ENCODE results near the gene HCCS. TPM values are rescaled to one million over a fixed set of nuclear protein-coding genes. Genes with fewer than 3 reads are reported as not detected.

Gene HCCS
- total RNA-seq (2014; rRNA removed; shearing (Covaris generic)), result 16.8 and 17.9 TPM in 2 replicates

DNA sequence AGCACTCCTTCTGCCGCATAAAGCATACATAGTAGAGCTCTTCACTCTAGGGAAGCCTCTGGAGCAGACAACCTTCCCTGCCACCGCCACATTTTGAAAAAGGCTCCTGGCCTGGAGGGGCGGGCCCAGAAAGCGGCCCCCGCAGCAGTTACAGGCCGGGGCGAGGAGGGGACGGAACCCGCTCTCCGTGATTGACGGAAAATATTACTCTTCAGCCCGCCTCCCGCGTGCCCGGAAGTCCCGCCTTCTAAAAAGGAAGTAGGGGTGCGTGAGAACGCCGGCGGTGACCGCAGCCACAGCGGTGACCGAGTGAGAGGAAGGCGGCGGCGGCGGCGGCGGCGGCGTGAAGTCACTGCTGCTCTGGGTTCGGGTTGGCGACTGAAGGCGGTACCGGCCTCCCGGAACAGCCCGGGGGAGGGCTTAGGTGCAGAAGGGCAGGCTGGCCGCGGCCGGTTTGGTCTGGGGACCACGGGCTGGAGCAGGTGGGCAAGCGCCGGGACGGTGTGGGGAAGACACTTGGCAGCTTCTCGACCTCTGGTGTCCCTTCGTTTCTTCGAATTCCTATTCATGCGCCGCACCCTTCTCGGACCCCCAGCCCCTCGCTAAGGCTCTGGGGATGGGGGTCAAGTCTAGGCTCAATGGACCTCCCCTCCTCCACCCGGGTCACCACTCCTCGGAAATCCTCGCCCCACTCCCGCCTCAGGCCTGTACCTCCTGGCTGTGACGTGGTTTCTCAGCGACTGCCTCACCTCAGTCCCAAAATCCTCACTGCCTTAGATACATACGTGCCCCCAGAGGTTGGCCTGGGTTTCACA is at the start of gene HCCS:
HCCS (plus strand) TSS at position 296 of the 815 bp plus-strand sequence. CDS start 729 bp downstream, outside the sequence.
- DNase-seq, result peak; percentile 86
- Histone ChIP-seq H3K4me3 (ENCODE audit: insufficient read depth, low read depth, low read length) (peak within 1 kb of the TSS; percentile 76), H3K27me3 (ENCODE audit: control insufficient read depth, insufficient read depth, low read length) (no peaks in the 10 kb centered on the region), H3K36me3 (replicated peaks; ENCODE audit: control insufficient read depth, insufficient read depth, low read length) (peaks cover 9% of the 10 kb centered on the region)

DNA sequence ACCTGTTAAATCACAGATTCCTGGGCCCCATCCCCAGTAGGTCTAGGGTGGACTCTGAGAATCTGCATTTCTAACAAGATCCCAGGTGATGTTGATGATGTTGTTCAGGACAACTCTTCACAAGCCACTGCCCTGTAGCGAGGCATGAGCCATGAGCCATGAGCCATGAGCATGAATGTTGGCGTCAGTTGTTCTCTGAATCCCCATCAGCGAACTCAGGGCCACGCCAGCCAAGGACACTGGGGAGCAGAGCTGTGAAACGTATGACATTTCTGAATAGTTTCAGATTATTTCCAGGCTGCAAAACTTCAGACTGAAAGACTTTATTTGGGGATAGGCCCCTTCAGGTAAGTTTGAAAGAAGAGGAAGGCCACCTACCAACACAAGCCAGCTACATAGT is 46.9 kb upstream of the HCCS start:
- DNase-seq, result no peak
- Histone ChIP-seq H3K36me3 (replicated peaks; ENCODE audit: control insufficient read depth, insufficient read depth, low read length) (no peaks in the 10 kb centered on the region), H3K27me3 (ENCODE audit: control insufficient read depth, insufficient read depth, low read length) (no peaks in the 10 kb centered on the region), H3K4me3 (ENCODE audit: insufficient read depth, low read depth, low read length) (no peak overlapping the region)

DNA sequence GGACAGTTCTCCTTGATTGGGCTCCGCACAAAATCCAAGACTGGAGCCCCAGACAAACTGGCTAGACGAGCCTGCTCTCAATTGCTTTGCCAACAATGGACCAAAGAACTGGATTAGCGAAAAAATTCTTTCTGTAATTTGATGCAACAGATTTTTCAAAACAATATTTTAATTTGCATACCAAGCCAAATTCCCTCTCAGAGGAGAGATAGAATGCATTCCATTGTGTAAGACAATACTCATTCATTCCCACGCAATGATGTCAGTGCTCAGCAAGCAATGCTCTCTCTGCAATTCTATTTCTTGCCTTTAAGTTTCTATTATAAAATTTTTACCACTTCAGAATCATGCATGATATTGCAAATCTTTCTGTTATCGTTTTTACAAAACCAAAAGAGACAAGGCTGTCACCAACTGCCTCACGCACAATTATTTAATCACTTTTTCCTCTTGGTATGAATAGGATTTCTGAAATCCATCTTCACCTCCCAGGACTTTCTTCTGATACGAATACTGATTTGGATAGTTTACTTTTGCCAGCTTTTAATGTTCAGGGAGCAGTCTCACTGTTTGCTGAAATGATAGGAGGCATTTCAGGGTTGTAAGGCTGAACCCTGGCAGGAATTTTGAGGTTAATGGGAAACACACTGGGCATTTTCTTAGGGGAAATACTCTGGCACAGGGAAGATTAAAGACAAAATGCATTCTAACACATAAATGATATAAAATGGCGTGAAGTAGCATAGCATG is 46.1 kb upstream of the HCCS start:
- H3K4me3 ChIP-seq (ENCODE audit: insufficient read depth, low read depth, low read length), result no peak overlapping the region
- no peaks in the 10 kb centered on the region for H3K36me3 ChIP-seq (replicated peaks; ENCODE audit: control insufficient read depth, insufficient read depth, low read length)
- DNase-seq, result no peak
- H3K27me3 ChIP-seq (ENCODE audit: control insufficient read depth, insufficient read depth, low read length), result no peaks in the 10 kb centered on the region

DNA sequence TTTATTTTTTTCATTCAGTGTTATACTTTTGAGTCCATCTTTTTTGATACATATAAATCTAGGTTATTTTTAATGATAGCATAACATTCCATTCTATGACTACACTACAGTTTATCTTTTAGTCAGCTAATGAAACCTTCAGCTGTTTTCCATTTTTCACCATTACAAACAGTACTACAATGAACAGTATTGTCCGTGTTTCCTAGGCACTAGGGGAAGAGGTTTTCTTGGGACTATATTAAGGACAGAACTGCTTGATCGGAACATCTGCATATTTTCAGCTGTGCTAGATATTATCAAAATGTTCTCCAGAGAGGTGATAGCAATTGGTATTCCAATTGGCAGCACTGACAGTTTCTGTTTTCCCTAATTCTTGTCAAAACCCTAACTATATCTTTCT is 44.3 kb upstream of the HCCS start:
- Histone ChIP-seq H3K4me3 (ENCODE audit: insufficient read depth, low read depth, low read length) (no peak overlapping the region), H3K36me3 (replicated peaks; ENCODE audit: control insufficient read depth, insufficient read depth, low read length) (no peaks in the 10 kb centered on the region), H3K27me3 (ENCODE audit: control insufficient read depth, insufficient read depth, low read length) (no peaks in the 10 kb centered on the region)
- no peak for DNase-seq

DNA sequence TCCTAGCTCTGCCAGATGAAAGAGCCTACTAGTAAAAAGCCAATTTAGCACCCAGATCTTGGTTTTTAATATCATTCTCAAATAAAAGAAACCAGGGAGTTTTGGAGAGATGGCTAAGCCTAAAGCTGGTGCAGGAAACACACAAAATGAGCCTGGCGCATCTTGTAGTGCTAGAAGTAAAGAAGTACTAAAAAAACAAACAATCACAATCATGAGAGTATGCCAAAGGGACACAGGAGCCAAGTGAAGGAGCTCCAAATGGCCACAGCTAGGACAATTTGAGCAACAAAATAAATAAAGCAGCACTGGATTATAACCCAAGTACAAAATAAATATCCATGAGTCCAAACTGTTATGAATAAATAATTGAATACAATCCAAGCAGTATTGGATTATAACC is 37.8 kb upstream of the HCCS start:
- no peak for DNase-seq
- H3K27me3 ChIP-seq (ENCODE audit: control insufficient read depth, insufficient read depth, low read length), result no peaks in the 10 kb centered on the region
- no peak overlapping the region for H3K4me3 ChIP-seq (ENCODE audit: insufficient read depth, low read depth, low read length)
- H3K36me3 ChIP-seq (replicated peaks; ENCODE audit: control insufficient read depth, insufficient read depth, low read length), result no peaks in the 10 kb centered on the region

DNA sequence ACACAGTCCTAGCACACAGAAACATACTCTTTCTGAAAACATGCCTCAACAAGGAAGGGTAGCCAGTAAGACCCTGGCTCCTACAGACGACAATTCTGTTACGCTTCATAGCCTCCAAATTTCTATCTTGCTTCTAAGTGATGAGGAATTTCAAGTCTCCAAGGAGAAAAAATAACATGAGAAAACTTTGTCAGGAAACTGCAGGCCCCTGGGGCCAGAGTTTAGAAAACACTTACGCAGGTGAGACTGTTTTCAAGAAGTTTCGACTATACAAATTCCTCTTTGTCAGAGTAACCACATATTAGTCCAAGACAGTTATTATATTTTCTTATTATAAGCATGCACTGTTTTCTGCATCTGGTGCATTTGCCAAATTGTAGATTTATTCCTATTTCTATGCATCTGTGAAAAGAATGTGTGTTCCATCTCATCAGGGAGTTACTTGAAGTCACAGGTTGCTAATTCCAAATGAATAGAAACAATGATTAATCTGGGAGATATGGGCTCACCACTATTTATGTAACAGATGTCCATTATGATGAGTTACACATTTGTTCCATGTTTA is 30.3 kb upstream of the HCCS start:
- Histone ChIP-seq H3K4me3 (ENCODE audit: insufficient read depth, low read depth, low read length) (no peak overlapping the region), H3K36me3 (replicated peaks; ENCODE audit: control insufficient read depth, insufficient read depth, low read length) (no peaks in the 10 kb centered on the region), H3K27me3 (ENCODE audit: control insufficient read depth, insufficient read depth, low read length) (no peaks in the 10 kb centered on the region)
- DNase-seq, result no peak

DNA sequence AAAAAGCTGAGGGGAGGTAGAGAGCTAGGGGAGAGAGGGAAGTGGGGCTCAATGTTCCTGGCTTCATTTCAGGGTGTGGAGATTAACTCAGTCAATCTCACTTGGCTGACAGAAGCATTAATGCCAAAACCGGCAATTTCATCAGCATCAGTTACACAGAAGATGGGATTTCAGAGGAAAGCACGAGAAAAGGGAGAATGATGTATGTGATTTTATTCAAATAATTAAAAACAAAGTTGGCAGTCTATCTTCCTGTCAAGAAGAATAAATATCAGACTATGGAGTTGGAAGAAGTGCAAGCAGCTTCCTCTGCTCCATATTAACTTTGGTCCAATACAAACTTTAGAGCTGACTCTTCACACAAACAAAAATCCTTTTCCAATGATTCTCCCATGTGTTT is 29.6 kb upstream of the HCCS start:
- no peak for DNase-seq
- Histone ChIP-seq H3K27me3 (ENCODE audit: control insufficient read depth, insufficient read depth, low read length) (no peaks in the 10 kb centered on the region), H3K36me3 (replicated peaks; ENCODE audit: control insufficient read depth, insufficient read depth, low read length) (no peaks in the 10 kb centered on the region), H3K4me3 (ENCODE audit: insufficient read depth, low read depth, low read length) (no peak overlapping the region)

DNA sequence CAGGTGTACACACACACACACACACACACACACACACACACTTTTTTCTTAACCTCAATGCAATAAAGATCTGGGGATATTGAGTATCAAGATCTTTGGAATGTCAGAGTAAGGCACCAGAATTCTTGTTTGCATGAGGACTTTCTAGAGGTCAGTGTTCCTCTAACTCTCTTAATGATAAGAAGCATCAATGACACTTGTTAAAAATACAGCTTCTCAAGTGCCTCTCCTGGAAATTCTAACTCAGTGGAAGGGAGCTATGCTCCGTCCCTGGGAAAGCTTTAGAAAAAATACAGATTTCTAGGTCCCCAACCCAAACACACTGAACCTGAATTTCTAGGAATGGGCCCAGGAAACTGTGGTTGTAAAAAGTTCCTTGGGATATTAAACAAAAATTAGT is 25.8 kb upstream of the HCCS start:
- no peak for DNase-seq
- Histone ChIP-seq H3K27me3 (ENCODE audit: control insufficient read depth, insufficient read depth, low read length) (no peaks in the 10 kb centered on the region), H3K4me3 (ENCODE audit: insufficient read depth, low read depth, low read length) (no peak overlapping the region), H3K36me3 (replicated peaks; ENCODE audit: control insufficient read depth, insufficient read depth, low read length) (no peaks in the 10 kb centered on the region)

DNA sequence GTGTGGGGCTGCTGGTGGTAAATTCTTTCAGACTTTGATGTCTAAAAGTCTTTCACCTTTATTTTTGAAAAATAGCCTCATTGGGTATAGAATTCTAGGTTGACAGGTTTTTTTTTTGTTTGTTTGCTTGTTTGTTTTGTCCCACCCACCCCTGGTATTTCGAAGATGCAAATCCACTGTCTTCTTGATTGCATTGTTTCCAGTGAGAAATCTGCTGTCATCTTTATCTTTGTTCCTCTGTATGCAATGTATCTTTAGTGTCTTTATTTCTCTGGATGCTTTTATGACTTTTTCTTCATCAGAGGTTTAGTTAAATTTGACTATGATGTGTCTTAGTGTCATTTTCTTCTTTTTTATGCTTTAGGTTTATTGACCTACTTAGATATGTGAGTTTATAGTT is 21.3 kb upstream of the HCCS start:
- DNase-seq, result no peak
- Histone ChIP-seq H3K4me3 (ENCODE audit: insufficient read depth, low read depth, low read length) (no peak overlapping the region), H3K27me3 (ENCODE audit: control insufficient read depth, insufficient read depth, low read length) (no peaks in the 10 kb centered on the region), H3K36me3 (replicated peaks; ENCODE audit: control insufficient read depth, insufficient read depth, low read length) (no peaks in the 10 kb centered on the region)

- no peak overlapping the region for H3K4me3 ChIP-seq (ENCODE audit: insufficient read depth, low read depth, low read length)
- DNase-seq, result no peak
These were observed 13.2 kb upstream of the HCCS start for GRCh38 chrX:11097933-11098332.

DNA sequence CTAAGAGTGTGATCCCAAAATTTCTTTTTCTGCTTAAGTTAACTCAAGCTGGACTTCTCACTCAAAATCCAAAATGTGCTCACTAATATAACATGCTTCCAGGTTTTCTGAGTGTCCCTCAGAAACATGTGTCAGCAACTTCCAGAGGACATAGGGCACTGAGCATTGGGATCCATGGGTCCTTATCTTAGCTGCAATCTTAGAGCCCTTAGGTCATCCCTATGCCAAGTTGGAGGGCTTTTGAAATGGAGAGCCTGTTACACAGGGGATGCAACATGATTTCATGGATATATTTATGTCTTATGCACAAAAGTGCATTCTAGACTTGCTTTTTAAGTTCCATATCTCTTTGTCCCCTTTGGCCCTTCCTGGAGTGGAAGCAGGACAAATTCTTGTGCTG is 11.7 kb upstream of the HCCS start:
- Histone ChIP-seq H3K27me3 (ENCODE audit: control insufficient read depth, insufficient read depth, low read length) (no peaks in the 10 kb centered on the region), H3K36me3 (replicated peaks; ENCODE audit: control insufficient read depth, insufficient read depth, low read length) (no peaks in the 10 kb centered on the region), H3K4me3 (ENCODE audit: insufficient read depth, low read depth, low read length) (no peak overlapping the region)
- no peak for DNase-seq

More at GRCh38 chrX:11097933-11098332, 13.2 kb upstream of the HCCS start:
- Histone ChIP-seq H3K36me3 (replicated peaks; ENCODE audit: control insufficient read depth, insufficient read depth, low read length) (no peaks in the 10 kb centered on the region), H3K27me3 (ENCODE audit: control insufficient read depth, insufficient read depth, low read length) (no peaks in the 10 kb centered on the region)

GRCh38 chrX:11100281-11101035 is 10.7 kb upstream of the HCCS start:
- peak; percentile 54 for DNase-seq
- no peaks in the 10 kb centered on the region for H3K27me3 ChIP-seq (ENCODE audit: control insufficient read depth, insufficient read depth, low read length)
- H3K4me3 ChIP-seq (ENCODE audit: insufficient read depth, low read depth, low read length), result no peak overlapping the region

DNA sequence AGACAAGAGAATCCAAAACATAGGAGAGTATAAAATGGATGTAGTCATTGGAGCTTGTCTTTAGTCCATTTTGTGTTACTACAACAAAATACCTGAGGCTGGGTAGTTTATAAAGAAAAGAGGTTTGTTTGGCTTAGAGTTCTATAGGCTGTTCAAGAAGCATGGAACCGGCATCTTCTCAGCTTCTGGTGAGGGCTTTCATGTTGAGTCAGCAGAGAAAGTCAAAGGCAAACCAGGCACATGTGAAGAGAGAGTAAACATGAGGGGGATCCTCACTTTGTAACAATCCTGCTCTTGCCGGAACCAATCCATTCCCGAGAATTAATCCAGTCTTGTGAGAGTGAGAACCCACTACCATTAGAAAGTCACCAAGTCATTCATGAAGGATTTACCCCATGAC is 8.1 kb upstream of the HCCS start:
- Histone ChIP-seq H3K27me3 (ENCODE audit: control insufficient read depth, insufficient read depth, low read length) (no peaks in the 10 kb centered on the region), H3K4me3 (ENCODE audit: insufficient read depth, low read depth, low read length) (no peak overlapping the region), H3K36me3 (replicated peaks; ENCODE audit: control insufficient read depth, insufficient read depth, low read length) (no peaks in the 10 kb centered on the region)
- no peak for DNase-seq

More at GRCh38 chrX:11100281-11101035, 10.7 kb upstream of the HCCS start:
- no peaks in the 10 kb centered on the region for H3K36me3 ChIP-seq (replicated peaks; ENCODE audit: control insufficient read depth, insufficient read depth, low read length)

GRCh38 chrX:11103751-11104150 is 7.4 kb upstream of the HCCS start:
- DNase-seq, result no peak
- H3K4me3 ChIP-seq (ENCODE audit: insufficient read depth, low read depth, low read length), result no peak overlapping the region
- H3K36me3 ChIP-seq (replicated peaks; ENCODE audit: control insufficient read depth, insufficient read depth, low read length), result no peaks in the 10 kb centered on the region
- no peaks in the 10 kb centered on the region for H3K27me3 ChIP-seq (ENCODE audit: control insufficient read depth, insufficient read depth, low read length)

All from H7 (cell line).